Aorta (tissue), 4 donors: Measurements from ENCODE around the gene CUL7. TPM values are rescaled to one million over a fixed set of nuclear protein-coding genes. Genes with fewer than 3 reads are reported as not detected.

Source experiments
- polyA plus RNA-seq, 2 donors: library from polyadenylated mRNA; stranded (reverse); fragments of 200-250 nt; gene quantifications; one replicate each; pipeline ENCODE4 v1.2.3, GENCODE V29; 2013
- total RNA-seq, 2 donors: library from RNA; stranded (reverse); fragmentation: NEBNext Ultra II Directional; extraction: Animal tissue kit (Norgen Biotek cat#: 25700); gene quantifications; one replicate each; pipeline ENCODE4 v1.2.1, GENCODE V29; 2021
- donor health status: healthy with polysubstance abuse.
- donor health status: Bipolar disorder and iron deficiency.
- donor health status: DM: no; HTN: no; CAD: no.
- donor health status: DM: yes; HTN: yes; CAD: no.

The CUL7 gene
- total and polyA plus RNA-seq, 4 donors, result 3.3 to 17.5 (median 12.9) TPM

Other genes with a start within 250 kb of the CUL7 start
- 10 to 100 TPM; 57.8 to 59.0 TPM for gene RPL7L1, start 174.2 kb downstream of the CUL7 start, total RNA-seq
- gene RPL7L1, start 174.2 kb downstream of the CUL7 start, polyA plus RNA-seq, result 10 to 100 TPM; 41.9 to 54.5 TPM
- not detected for gene PTCRA, start 137.8 kb downstream of the CUL7 start, total RNA-seq
- gene PTCRA, start 137.8 kb downstream of the CUL7 start, polyA plus RNA-seq, result not detected
- 10 to 100 TPM; 28.8 to 50.1 TPM for gene CNPY3, start 124.4 kb downstream of the CUL7 start, total RNA-seq
- 10 to 100 TPM; 28.3 to 36.1 TPM for gene CNPY3, start 124.4 kb downstream of the CUL7 start, polyA plus RNA-seq
- gene GNMT, start 93.1 kb downstream of the CUL7 start, total RNA-seq, result 1 to 10 TPM in 1 of 2 donors, under 1 TPM in 1; 0.88 to 1.2 TPM
- gene GNMT, start 93.1 kb downstream of the CUL7 start, polyA plus RNA-seq, result 1 to 10 TPM in 1 of 2 donors, not detected in 1; 1.2 TPM
- gene PEX6, start 74.7 kb downstream of the CUL7 start, total RNA-seq, result 10 to 100 TPM; 11.7 to 16.1 TPM
- gene PEX6, start 74.7 kb downstream of the CUL7 start, polyA plus RNA-seq, result 10 to 100 TPM; 13.8 to 22.0 TPM
- gene PPP2R5D, start 69.3 kb downstream of the CUL7 start, total RNA-seq, result 10 to 100 TPM; 22.9 to 31.7 TPM
- gene PPP2R5D, start 69.3 kb downstream of the CUL7 start, polyA plus RNA-seq, result 10 to 100 TPM; 20.3 to 31.5 TPM
- 10 to 100 TPM; 44.5 to 44.6 TPM for gene MEA1, start 39.9 kb downstream of the CUL7 start, total RNA-seq
- 100 to 1,000 TPM in 1 of 2 donors, 10 to 100 TPM in 1; 93.5 to 110 TPM for gene MEA1, start 39.9 kb downstream of the CUL7 start, polyA plus RNA-seq
- 10 to 100 TPM; 55.7 to 61.7 TPM for gene KLHDC3, start 39.6 kb downstream of the CUL7 start, total RNA-seq
- 10 to 100 TPM; 74.6 to 95.9 TPM for gene KLHDC3, start 39.6 kb downstream of the CUL7 start, polyA plus RNA-seq
- 10 to 100 TPM; 36.7 to 41.1 TPM for gene RRP36, start 32.2 kb downstream of the CUL7 start, total RNA-seq
- 10 to 100 TPM; 29.6 to 40.5 TPM for gene RRP36, start 32.2 kb downstream of the CUL7 start, polyA plus RNA-seq
- 10 to 100 TPM; 30.4 to 33.6 TPM for gene MRPL2, start 5.6 kb upstream of the CUL7 start, total RNA-seq
- gene MRPL2, start 5.6 kb upstream of the CUL7 start, polyA plus RNA-seq, result 10 to 100 TPM; 29.3 to 55.2 TPM
- 10 to 100 TPM; 20.1 to 35.0 TPM for gene KLC4, start 5.8 kb upstream of the CUL7 start, total RNA-seq
- 10 to 100 TPM; 34.6 to 54.9 TPM for gene KLC4, start 5.8 kb upstream of the CUL7 start, polyA plus RNA-seq
- gene PTK7, start 22.5 kb upstream of the CUL7 start, total RNA-seq, result 1 to 10 TPM; 3.6 to 9.6 TPM
- gene PTK7, start 22.5 kb upstream of the CUL7 start, polyA plus RNA-seq, result 1 to 10 TPM in 1 of 2 donors, under 1 TPM in 1; 0.13 to 6.4 TPM
- gene SRF, start 117.4 kb upstream of the CUL7 start, total RNA-seq, result 100 to 1,000 TPM in 1 of 2 donors, 10 to 100 TPM in 1; 47.5 to 106 TPM
- gene SRF, start 117.4 kb upstream of the CUL7 start, polyA plus RNA-seq, result 10 to 100 TPM; 23.8 to 41.4 TPM
- 10 to 100 TPM; 32.6 to 54.6 TPM for gene CUL9, start 128.3 kb upstream of the CUL7 start, total RNA-seq
- gene CUL9, start 128.3 kb upstream of the CUL7 start, polyA plus RNA-seq, result 100 to 1,000 TPM in 1 of 2 donors, 1 to 10 TPM in 1; 8.1 to 106 TPM
- 10 to 100 TPM; 10.2 to 18.1 TPM for gene DNPH1, start 175.6 kb upstream of the CUL7 start, total RNA-seq
- 10 to 100 TPM; 36.8 to 87.4 TPM for gene DNPH1, start 175.6 kb upstream of the CUL7 start, polyA plus RNA-seq
- under 1 TPM in 1 of 2 donors, not detected in 1; 0.12 TPM for gene TTBK1, start 189.6 kb upstream of the CUL7 start, total RNA-seq
- gene TTBK1, start 189.6 kb upstream of the CUL7 start, polyA plus RNA-seq, result not detected
- not detected for gene SLC22A7, start 244.4 kb upstream of the CUL7 start, total RNA-seq
- gene SLC22A7, start 244.4 kb upstream of the CUL7 start, polyA plus RNA-seq, result not detected